K562 (cell line): Measurements from ENCODE around the gene CDH12.

ENCODE experiments used
- CTCF ChIP-seq, 3 experiments: IDR thresholded peaks in 2 of 3; conservative IDR thresholded peaks in 1 of 3; 2 replicates each; pipeline ENCODE4 v1.5.1; 2011 to 2012; ENCODE audit warnings: low read length in 3 of 3, mild to moderate bottlenecking in 3 of 3, control low read depth in 2 of 3, improper control_type of control experiment in 1 of 3, inconsistent platforms in 1 of 3, low read depth in 1 of 3, mixed read lengths in 1 of 3, moderate library complexity in 1 of 3; ENCODE audit not compliant: insufficient read depth in 2 of 3
- ELF1 ChIP-seq: fragments of 200-800 bp; sonication (Bioruptor generic); IDR thresholded peaks from 2 replicates; pipeline ENCODE4 v1.6.1; 2016; ENCODE audit warnings: missing genetic modification characterization, missing compliant biosample characterization
- EZH2 ChIP-seq: IDR thresholded peaks from 2 replicates; pipeline ENCODE4 v1.6.1; 2012; ENCODE audit warnings: low read depth, mild to moderate bottlenecking, inconsistent platforms, low read length, borderline replicate concordance
- MBD1 ChIP-seq: fragments of 250-450 bp; sonication (Bioruptor Pico); IDR thresholded peaks from 2 replicates; pipeline ENCODE4 v1.8.0; 2022; ENCODE audit warnings: inconsistent platforms
- SIN3A ChIP-seq, 2 experiments: fragments of 150-350 bp in 1 of 2; IDR thresholded peaks; 2 replicates each; pipeline ENCODE4 v1.6.1; 2011 to 2016; ENCODE audit warnings: borderline replicate concordance in 2 of 2, low read depth in 2 of 2, low read length in 2 of 2, mild to moderate bottlenecking in 2 of 2, moderate library complexity in 2 of 2; ENCODE audit not compliant: control insufficient read depth in 1 of 2
- SP1 ChIP-seq: sonication (generic); formaldehyde crosslinking; IDR thresholded peaks from 2 replicates; pipeline ENCODE4 v1.8.1; 2022; ENCODE audit warnings: mild to moderate bottlenecking, missing genetic modification reagents
- SRSF1 ChIP-seq: fragments of 200-400 bp; formaldehyde crosslinking; IDR thresholded peaks from 2 replicates; pipeline ENCODE4 v1.6.1; 2017; ENCODE audit warnings: mild to moderate bottlenecking, low read depth, low read length, moderate library complexity
- TFAM ChIP-seq: fragments of 250-450 bp; sonication (Bioruptor Pico); conservative IDR thresholded peaks from 2 replicates; pipeline ENCODE4 v1.5.0; 2021; ENCODE audit warnings: mild to moderate bottlenecking, moderate library complexity
- ZC3H8 ChIP-seq: fragments of 450-650 bp; IDR thresholded peaks from 2 replicates; pipeline ENCODE4 v1.6.1; 2017
- ZNF274 ChIP-seq: IDR thresholded peaks from 2 replicates; pipeline ENCODE4 v1.6.1; 2011; ENCODE audit warnings: low read depth, mild to moderate bottlenecking, low read length, moderate library complexity, borderline replicate concordance

GRCh38 chr5:22736443-22737003, 116.6 kb downstream of the CDH12 start:
- TF ChIP-seq ZC3H8, result no peak
- no peak for TF ChIP-seq TFAM (CRISPR knock-in tag)
- no peak for TF ChIP-seq SRSF1
- no peak for TF ChIP-seq MBD1
- no peak for TF ChIP-seq EZH2
- TF ChIP-seq SP1 (CRISPR knock-in tag), result no peak
- TF ChIP-seq ELF1 (tag), result no peak
- no peak for TF ChIP-seq SIN3A (IDR thresholded peaks at IDR 0.05; ENCODE audit: borderline replicate concordance in 2 of 2, control insufficient read depth in 1 of 2, low read depth in 2 of 2, low read length in 2 of 2)
- TF ChIP-seq ZNF274, result no peak
- no peak for TF ChIP-seq CTCF (IDR thresholded peaks at IDR 0.05 in 2 of 3, conservative IDR thresholded peaks at IDR 0.05 in 1 of 3; ENCODE audit: insufficient read depth in 2 of 3, low read depth in 1 of 3, low read length in 3 of 3)
